Measurements from ENCODE around the gene CCDC97. TPM values are rescaled to one million over a fixed set of nuclear protein-coding genes. Genes with fewer than 3 reads are reported as not detected.
A peak's percentile ranks its signal among the peaks of the same experiment; 100 is the strongest.

The CCDC97 gene
- total RNA-seq, 4 donors from 2014 or later: 10.1 to 22.4 (median 15.4) TPM

GRCh38 chr19:41356984-41357739, 47.2 kb downstream of the CCDC97 start:
- intact Hi-C loops (cut with DNase I; ENCODE audit: low total_unique reads): no loop called here
- no peak overlapping the region for H3K4me3 ChIP-seq
- H3K36me3 ChIP-seq: no peaks in the 10 kb centered on the region
- in situ Hi-C loops (cut with MboI; ENCODE audit: low pct_ligation_motif_present in 1 of 4, low pct_unique_long_range_greater_than_20kb in 1 of 4, low sequenced_read_pairs in 3 of 4): no loop called here
- peaks cover 0 to 20% (median 19%) of the 10 kb centered on the region in 4 donors for H3K4me1 ChIP-seq
- TF ChIP-seq CTCF (IDR thresholded peaks at IDR 0.05): no peak
- no peak for TF ChIP-seq EP300 (IDR thresholded peaks at IDR 0.05; ENCODE audit: low read depth)
- TF ChIP-seq POLR2AphosphoS5 (IDR thresholded peaks at IDR 0.05): no peak
- no peak for TF ChIP-seq POLR2A (IDR thresholded peaks at IDR 0.05)
- H3K9me3 ChIP-seq: no peaks in the 10 kb centered on the region
- 85 to 100% methylated on average over 7 to 11 of the region's 11 CpGs for WGBS, 2 donors (ENCODE audit: low coverage in 1 of 2)
- no peak for DNase-seq
- H3K27me3 ChIP-seq: peaks cover 17% of the 10 kb centered on the region
- H3K27ac ChIP-seq: no peak overlapping the region

- no peaks in the 10 kb centered on the region for H3K36me3 ChIP-seq
- TF ChIP-seq POLR2AphosphoS5 (IDR thresholded peaks at IDR 0.05) (no peak), POLR2A (IDR thresholded peaks at IDR 0.05) (no peak), EP300 (IDR thresholded peaks at IDR 0.05; ENCODE audit: low read depth) (no peak), CTCF (IDR thresholded peaks at IDR 0.05) (no peak)
- intact Hi-C loops (cut with DNase I; ENCODE audit: low total_unique reads) (no loop called here), in situ Hi-C loops (cut with MboI; ENCODE audit: low pct_ligation_motif_present in 1 of 4, low pct_unique_long_range_greater_than_20kb in 1 of 4, low sequenced_read_pairs in 3 of 4) (no loop called here)
- no peak for DNase-seq
- peaks cover 12% of the 10 kb centered on the region for H3K27me3 ChIP-seq
- no peaks in the 10 kb centered on the region for H3K9me3 ChIP-seq
- H3K27ac ChIP-seq: no peak overlapping the region
- H3K4me3 ChIP-seq: no peak overlapping the region
- peaks cover under 1 to 21% (median 19%) of the 10 kb centered on the region in 4 donors for H3K4me1 ChIP-seq
- WGBS, 2 donors (ENCODE audit: low coverage in 1 of 2): 90 to 100% methylated on average over 1 to 13 of the region's 13 CpGs
Measured at GRCh38 chr19:41357746-41358145, 47.8 kb downstream of the CCDC97 start.

- Histone ChIP-seq H3K27ac (no peak overlapping the region), H3K36me3 (no peaks in the 10 kb centered on the region), H3K9me3 (no peaks in the 10 kb centered on the region), H3K27me3 (no peaks in the 10 kb centered on the region), H3K4me1 (peaks cover 7 to 18% (median 16%) of the 10 kb centered on the region in 4 donors), H3K4me3 (no peak overlapping the region)
- in situ Hi-C loops (cut with MboI; ENCODE audit: low pct_ligation_motif_present in 1 of 4, low pct_unique_long_range_greater_than_20kb in 1 of 4, low sequenced_read_pairs in 3 of 4) (no loop called here), intact Hi-C loops (cut with DNase I; ENCODE audit: low total_unique reads) (no loop called here)
- no peak for DNase-seq
- 83 to 95% methylated on average over 1 of the region's 1 CpG for WGBS, 2 donors (ENCODE audit: low coverage in 1 of 2)
- TF ChIP-seq POLR2A (IDR thresholded peaks at IDR 0.05) (no peak), CTCF (IDR thresholded peaks at IDR 0.05) (no peak)
Measured at GRCh38 chr19:41359741-41360140, 49.8 kb downstream of the CCDC97 start.

- Histone ChIP-seq H3K36me3 (no peaks in the 10 kb centered on the region), H3K4me1 (peaks cover 7 to 26% (median 19%) of the 10 kb centered on the region in 4 donors), H3K9me3 (no peaks in the 10 kb centered on the region), H3K27ac (peak overlapping the region; percentile 95 to 99 (median 97)), H3K4me3 (no peak overlapping the region), H3K27me3 (no peaks in the 10 kb centered on the region)
- DNase-seq: no peak
- in situ Hi-C loops (cut with MboI; ENCODE audit: low pct_ligation_motif_present in 1 of 4, low pct_unique_long_range_greater_than_20kb in 1 of 4, low sequenced_read_pairs in 3 of 4) (no loop called here), intact Hi-C loops (cut with DNase I; ENCODE audit: low total_unique reads) (no loop called here)
- TF ChIP-seq EP300 (IDR thresholded peaks at IDR 0.05; ENCODE audit: low read depth) (no peak), CTCF (IDR thresholded peaks at IDR 0.05) (no peak), POLR2AphosphoS5 (IDR thresholded peaks at IDR 0.05) (peak in 1 of 3 donors; percentile 34)
- WGBS, 2 donors (ENCODE audit: low coverage in 1 of 2): 69 to 85% methylated on average over 6 to 10 of the region's 10 CpGs
Measured at GRCh38 chr19:41362143-41362847, 52.3 kb downstream of the CCDC97 start.
